CD4-positive, alpha-beta T cell (primary cell): ENCODE measurements around the gene PADI1. TPM values are rescaled to one million over a fixed set of nuclear protein-coding genes. Genes with fewer than 3 reads are reported as not detected.

Experiments
- ATAC-seq: fragments of 200-7000 bp; cut with Tn5 transposase; one replicate; pipeline ENCODE4 v1.10.0; 2022; ENCODE audit warnings: mild to moderate bottlenecking; ENCODE audit not compliant: poor library complexity
- CTCF ChIA-PET: fragments of 350-600 bp; sonication (Branson Sonifier 250); formaldehyde crosslinking; loops from one replicate; lab custom pipeline; 2021; ENCODE audit warnings: antibody characterized with exemption, inconsistent platforms; lab: Charles Lee
- POLR2A ChIA-PET: fragments of 350-600 bp; sonication (Branson Sonifier 250); formaldehyde crosslinking; loops from one replicate; lab custom pipeline; 2021; ENCODE audit warnings: antibody characterized with exemption, inconsistent platforms; lab: Charles Lee
- DNase-seq, 14 experiments: peaks; one replicate each; pipeline ENCODE4 v3.0.0-alpha.2; 2013 to 2020; ENCODE audit warnings: mixed read lengths in 2 of 14
- H3K27ac ChIP-seq, 2 donors: one replicate each; pipeline versions ENCODE4 v1.5.1 to v1.7.0; 2013; ENCODE audit warnings: low read length in 2 of 2, low read depth in 1 of 2, mild to moderate bottlenecking in 1 of 2
- H3K27me3 ChIP-seq, 2 experiments: 1 replicate in 1 of 2; 2 replicates in 1 of 2; pipeline versions ENCODE4 v1.6.1 to v1.7.0; 2013; ENCODE audit warnings: low read length in 2 of 2, control low read depth in 1 of 2, mild to moderate bottlenecking in 1 of 2, moderate library complexity in 1 of 2; ENCODE audit not compliant: insufficient read depth in 2 of 2, control insufficient read depth in 1 of 2
- H3K36me3 ChIP-seq: one replicate; pipeline ENCODE4 v1.6.1; 2013; ENCODE audit warnings: low read length, control low read depth; ENCODE audit not compliant: insufficient read depth
- H3K4me1 ChIP-seq: one replicate; pipeline ENCODE4 v1.6.1; 2013; ENCODE audit warnings: low read length, control low read depth; ENCODE audit not compliant: insufficient read depth
- H3K4me3 ChIP-seq: one replicate; pipeline ENCODE4 v1.5.1; 2013; ENCODE audit warnings: mild to moderate bottlenecking, low read length, moderate library complexity
- H3K9me3 ChIP-seq, 2 experiments: 1 replicate in 1 of 2; 2 replicates in 1 of 2; pipeline versions ENCODE4 v1.6.1 to v1.7.0; 2013; ENCODE audit warnings: low read length in 2 of 2, mild to moderate bottlenecking in 2 of 2, control low read depth in 1 of 2, moderate library complexity in 1 of 2; ENCODE audit not compliant: control insufficient read depth in 1 of 2, insufficient read depth in 1 of 2
- H3K27ac Mint-ChIP-seq: one replicate; pipeline ENCODE4 v1.8.0; 2020; ENCODE audit warnings: mixed read lengths
- H3K27me3 Mint-ChIP-seq: one replicate; pipeline ENCODE4 v1.8.0; 2021; ENCODE audit warnings: mixed read lengths
- H3K36me3 Mint-ChIP-seq: one replicate; pipeline ENCODE4 v1.8.0; 2021; ENCODE audit warnings: low read depth, mixed read lengths
- H3K4me1 Mint-ChIP-seq: one replicate; pipeline ENCODE4 v1.8.0; 2021; ENCODE audit warnings: low read depth, mixed read lengths
- H3K4me3 Mint-ChIP-seq: one replicate; pipeline ENCODE4 v1.8.0; 2020; ENCODE audit warnings: mild to moderate bottlenecking, mixed read lengths
- H3K9me3 Mint-ChIP-seq: one replicate; pipeline ENCODE4 v1.8.0; 2020; ENCODE audit warnings: mixed read lengths
- CTCF ChIP-seq: fragments of 200-600 bp; IDR thresholded peaks from one replicate; pipeline ENCODE4 v1.8.0; 2022; ENCODE audit warnings: antibody characterized with exemption, mild to moderate bottlenecking
- intact Hi-C, 2 experiments: fragments of 100-400 bp; cut with DNase I in 1 of 2; cut with micrococcal nuclease in 1 of 2; formaldehyde crosslinking; loops; one replicate each; pipeline versions ENCODE4 v1.15.1 to v1.9.0; 2023 to 2025; cut with DNase I, micrococcal nuclease
- total RNA-seq, 174 experiments: library from RNA in 2 of 174; stranded (reverse) in 2 of 174; gene quantifications; one replicate each; pipeline ENCODE4 v1.2.3 and lab custom pipeline; 2021 to 2026

Gene PADI1
- total RNA-seq, 2 experiments from 2014 or later, result not detected

GRCh38 chr1:17246971-17247370 is 42.0 kb downstream of the PADI1 start:
- Mint-ChIP-seq H3K27ac (no peak overlapping the region), H3K4me1 (no peaks in the 10 kb centered on the region), H3K27me3 (peaks cover 22% of the 10 kb centered on the region), H3K4me3 (no peak overlapping the region), H3K36me3 (no peaks in the 10 kb centered on the region), H3K9me3 (no peaks in the 10 kb centered on the region)
- ATAC-seq (no peak), DNase-seq (no peak)
- no peak overlapping the region for H3K4me3 ChIP-seq
- no peaks in the 10 kb centered on the region for H3K4me1 ChIP-seq
- no peaks in the 10 kb centered on the region for H3K36me3 ChIP-seq
- H3K9me3 ChIP-seq, result no peaks in the 10 kb centered on the region
- no peak overlapping the region for H3K27ac ChIP-seq
- ChIA-PET CTCF (no interaction called here), POLR2A (no interaction called here)
- intact Hi-C loops, result no loop called here
- TF ChIP-seq CTCF, result no peak
- peaks cover 0 to 2% of the 10 kb centered on the region in 2 experiments for H3K27me3 ChIP-seq

GRCh38 chr1:17248781-17249180 is 43.9 kb downstream of the PADI1 start, which contains the start of gene PADI3:
Gene PADI3, plus strand, starts transcription at chr1:17249098. Its CDS starts 40 bp downstream, at chr1:17249138.
- no peaks in the 10 kb centered on the region for H3K9me3 ChIP-seq
- H3K4me1 Mint-ChIP-seq, result no peaks in the 10 kb centered on the region
- no peaks in the 10 kb centered on the region for H3K4me1 ChIP-seq
- H3K4me3 ChIP-seq, result no peak within 1 kb of the TSS
- H3K27me3 ChIP-seq, result peaks cover 0 to 2% of the 10 kb centered on the region in 2 experiments
- POLR2A ChIA-PET, result no interaction called here
- no peak within 1 kb of the TSS for H3K27ac Mint-ChIP-seq
- ATAC-seq (no peak), DNase-seq (no peak)
- H3K36me3 ChIP-seq, result no peaks in the 10 kb centered on the region
- H3K36me3 Mint-ChIP-seq, result no peaks in the 10 kb centered on the region
- TF ChIP-seq CTCF, result no peak
- no peak within 1 kb of the TSS for H3K4me3 Mint-ChIP-seq
- CTCF ChIA-PET, result no interaction called here
- peaks cover 17% of the 10 kb centered on the region for H3K27me3 Mint-ChIP-seq
- no peak within 1 kb of the TSS for H3K27ac ChIP-seq
- no peaks in the 10 kb centered on the region for H3K9me3 Mint-ChIP-seq
- intact Hi-C loops, result no loop called here

- H3K4me3 Mint-ChIP-seq, result no peak overlapping the region
- TF ChIP-seq CTCF, result no peak
- Histone ChIP-seq H3K36me3 (no peaks in the 10 kb centered on the region), H3K4me3 (no peak overlapping the region), H3K4me1 (no peaks in the 10 kb centered on the region), H3K9me3 (no peaks in the 10 kb centered on the region), H3K27ac (no peak overlapping the region), H3K27me3 (no peaks in the 10 kb centered on the region)
- CTCF ChIA-PET, result no interaction called here
- no peak overlapping the region for H3K27ac Mint-ChIP-seq
- POLR2A ChIA-PET, result no interaction called here
- H3K9me3 Mint-ChIP-seq, result no peaks in the 10 kb centered on the region
- no peaks in the 10 kb centered on the region for H3K36me3 Mint-ChIP-seq
- peaks cover 19% of the 10 kb centered on the region for H3K27me3 Mint-ChIP-seq
- no peak for ATAC-seq
- DNase-seq, result peak in 2 of 14 experiments; percentile 40 to 58
- no peaks in the 10 kb centered on the region for H3K4me1 Mint-ChIP-seq
- intact Hi-C loops, result no loop called here
Measured at GRCh38 chr1:17250601-17251000, 45.7 kb downstream of the PADI1 start.
